Neuronal stem cell (in vitro differentiated cells): ENCODE results near the gene POTEB. TPM values are rescaled to one million over a fixed set of nuclear protein-coding genes. Genes with fewer than 3 reads are reported as not detected.
"Not testable (repeated sequence)": the region's sequence is repeated elsewhere in the genome, so short reads cannot be mapped to it uniquely, and the experiment has no call there.

Experiments used
- DNase-seq: peaks from one replicate; pipeline ENCODE4 v3.0.0-alpha.2; 2013; ENCODE audit warnings: low spot score
- H2AFZ ChIP-seq: one replicate; pipeline ENCODE4 v1.6.1; 2013; ENCODE audit warnings: mild to moderate bottlenecking, low read length, inconsistent platforms
- H2AK5ac ChIP-seq: 2 replicates; pipeline ENCODE4 v1.6.1; 2013; ENCODE audit warnings: low read depth, mild to moderate bottlenecking, inconsistent platforms, low read length, moderate library complexity, mixed read lengths
- H2BK120ac ChIP-seq: 2 replicates; pipeline ENCODE4 v1.6.1; 2013; ENCODE audit warnings: low read depth, mild to moderate bottlenecking, inconsistent platforms, low read length, moderate library complexity, mixed read lengths
- H2BK12ac ChIP-seq: one replicate; pipeline ENCODE4 v1.6.1; 2013; ENCODE audit warnings: low read length, inconsistent platforms
- H2BK15ac ChIP-seq: 2 replicates; pipeline ENCODE4 v1.6.1; 2013; ENCODE audit warnings: mild to moderate bottlenecking, low read length, inconsistent platforms, mixed read lengths
- H2BK5ac ChIP-seq: one replicate; pipeline ENCODE4 v1.6.1; 2013; ENCODE audit warnings: inconsistent platforms, mild to moderate bottlenecking, low read length, moderate library complexity
- H3K14ac ChIP-seq: one replicate; pipeline ENCODE4 v1.6.1; 2013; ENCODE audit warnings: low read length, inconsistent platforms
- H3K18ac ChIP-seq: 2 replicates; pipeline ENCODE4 v1.6.1; 2013; ENCODE audit warnings: low read length, inconsistent platforms
- H3K23ac ChIP-seq: 2 replicates; pipeline ENCODE4 v1.6.1; 2013; ENCODE audit warnings: low read depth, mild to moderate bottlenecking, mixed read lengths, low read length, inconsistent platforms; ENCODE audit not compliant: poor library complexity
- H3K27ac ChIP-seq: replicated peaks from 3 replicates; pipeline ENCODE4 v1.5.1; 2013; ENCODE audit warnings: low read length, inconsistent platforms
- H3K27me3 ChIP-seq, 3 experiments: 2 replicates each; pipeline ENCODE4 v1.6.1; 2013; ENCODE audit warnings: low read length in 3 of 3, mild to moderate bottlenecking in 2 of 3, inconsistent platforms in 1 of 3, low read depth in 1 of 3, mixed read lengths in 1 of 3, moderate library complexity in 1 of 3; ENCODE audit not compliant: control insufficient read depth in 3 of 3, insufficient read depth in 3 of 3
- H3K36me3 ChIP-seq, 2 donors: replicated peaks in 1 of 2; 2 replicates each; pipeline ENCODE4 v1.6.1; 2013; ENCODE audit warnings: low read length in 2 of 2; ENCODE audit not compliant: control insufficient read depth in 2 of 2, insufficient read depth in 2 of 2
- H3K4ac ChIP-seq: 2 replicates; pipeline ENCODE4 v1.6.1; 2013; ENCODE audit warnings: inconsistent platforms, mild to moderate bottlenecking, low read length, moderate library complexity
- H3K4me1 ChIP-seq, 2 donors: 1 replicate in 1 of 2; 2 replicates in 1 of 2; pipeline ENCODE4 v1.6.1; 2013; ENCODE audit warnings: low read length in 2 of 2, low read depth in 1 of 2; ENCODE audit not compliant: control insufficient read depth in 2 of 2, insufficient read depth in 1 of 2
- H3K4me2 ChIP-seq: one replicate; pipeline ENCODE4 v1.6.1; 2013; ENCODE audit warnings: mild to moderate bottlenecking, low read length, inconsistent platforms; ENCODE audit not compliant: insufficient read depth, poor library complexity, severe bottlenecking
- H3K4me3 ChIP-seq, 2 donors: 2 replicates each; pipeline ENCODE4 v1.5.1; 2013; ENCODE audit warnings: low read length in 2 of 2, mild to moderate bottlenecking in 2 of 2, inconsistent platforms in 1 of 2, moderate library complexity in 1 of 2
- H3K79me1 ChIP-seq: one replicate; pipeline ENCODE4 v1.6.1; 2013; ENCODE audit warnings: low read depth, mild to moderate bottlenecking, inconsistent platforms, low read length, moderate library complexity
- H3K9ac ChIP-seq: one replicate; pipeline ENCODE4 v1.6.1; 2013; ENCODE audit warnings: mild to moderate bottlenecking, low read depth, low read length, inconsistent platforms; ENCODE audit not compliant: poor library complexity
- H3K9me3 ChIP-seq, 2 donors: replicated peaks in 1 of 2; 2 replicates each; pipeline versions ENCODE3 to v1.6.1; 2013; ENCODE audit warnings: low read length in 2 of 2, mild to moderate bottlenecking in 2 of 2, inconsistent platforms in 1 of 2, low read depth in 1 of 2, mixed read lengths in 1 of 2, moderate library complexity in 1 of 2; ENCODE audit not compliant: control insufficient read depth in 2 of 2, insufficient read depth in 1 of 2
- H4K8ac ChIP-seq: one replicate; pipeline ENCODE4 v1.6.1; 2013; ENCODE audit warnings: low read depth, mild to moderate bottlenecking, inconsistent platforms, low read length, moderate library complexity
- H4K91ac ChIP-seq: one replicate; pipeline ENCODE4 v1.6.1; 2013; ENCODE audit warnings: low read length, low read depth, mild to moderate bottlenecking, inconsistent platforms; ENCODE audit not compliant: poor library complexity
- WGBS, 2 donors: extraction: QIAGEN DNeasy Blood & Tissue Kit; methylation state at CpG; one replicate each; pipeline ENCODE4 v1.1.7; 2013; ENCODE audit warnings: missing lambda C conversion rate in 2 of 2, mixed read lengths in 1 of 2; ENCODE audit not compliant: insufficient read length in 2 of 2, insufficient replicate concordance in 1 of 2; ENCODE audit errors: extremely low coverage in 2 of 2; 5-methylcytosine and 5-hydroxymethylcytosine counted together
- polyA plus RNA-seq, 2 experiments: library from polyadenylated mRNA; stranded (reverse); fragments of 200-250 nt; gene quantifications; one replicate each; pipeline ENCODE4 v1.2.3, GENCODE V29; 2013

Gene POTEB
- not detected for polyA plus RNA-seq (2013, experiment 1 of 2)
- not detected for polyA plus RNA-seq (2013, experiment 2 of 2)

- H3K4me3 ChIP-seq, H2BK15ac ChIP-seq, H4K91ac ChIP-seq, H3K27me3 ChIP-seq, H3K4me1 ChIP-seq, H3K27ac ChIP-seq, H3K4ac ChIP-seq, H3K36me3 ChIP-seq, DNase-seq, H2AK5ac ChIP-seq, H3K79me1 ChIP-seq, H3K9ac ChIP-seq, H2BK12ac ChIP-seq, H3K18ac ChIP-seq, H3K23ac ChIP-seq, H2AFZ ChIP-seq, H3K14ac ChIP-seq, H2BK120ac ChIP-seq, H3K9me3 ChIP-seq, H3K4me2 ChIP-seq, H4K8ac ChIP-seq, H2BK5ac ChIP-seq: not testable (repeated sequence)
- WGBS, 2 donors = no CpG with 5 or more reads among the region's 36 CpGs
These were observed at the start of gene POTEB for GRCh38 chr15:21877635-21878034. TSS of gene POTEB (minus strand) at chr15:21877735. CDS start at chr15:21877246, 489 bp downstream.

- H2AK5ac ChIP-seq, H3K4me1 ChIP-seq, H3K4ac ChIP-seq, H2AFZ ChIP-seq, H3K4me2 ChIP-seq, H3K23ac ChIP-seq, H2BK120ac ChIP-seq, H3K27me3 ChIP-seq, H2BK15ac ChIP-seq, H3K27ac ChIP-seq, H2BK12ac ChIP-seq, H3K9ac ChIP-seq, H2BK5ac ChIP-seq, DNase-seq, H3K14ac ChIP-seq, H3K79me1 ChIP-seq, H3K18ac ChIP-seq, H4K8ac ChIP-seq, H4K91ac ChIP-seq, H3K9me3 ChIP-seq, H3K4me3 ChIP-seq, H3K36me3 ChIP-seq: not testable (repeated sequence)
- no CpG with 5 or more reads among the region's 6 CpGs for WGBS, 2 donors
These were observed 13.4 kb upstream of the POTEB start for GRCh38 chr15:21890955-21891354.

- WGBS, 2 donors = no CpG with 5 or more reads among the region's 47 CpGs
- not testable (repeated sequence) for H2BK5ac ChIP-seq, H3K9me3 ChIP-seq, H2AFZ ChIP-seq, H3K4me2 ChIP-seq, H3K27ac ChIP-seq, H3K9ac ChIP-seq, H3K23ac ChIP-seq, H2BK12ac ChIP-seq, DNase-seq, H3K27me3 ChIP-seq, H4K91ac ChIP-seq, H2BK15ac ChIP-seq, H4K8ac ChIP-seq, H3K4ac ChIP-seq, H2AK5ac ChIP-seq, H3K18ac ChIP-seq, H3K4me3 ChIP-seq, H3K14ac ChIP-seq, H2BK120ac ChIP-seq, H3K36me3 ChIP-seq, H3K4me1 ChIP-seq, H3K79me1 ChIP-seq
These were observed 12.0 kb upstream of the POTEB start for GRCh38 chr15:21889542-21889941.

GRCh38 chr15:21838831-21839230 lies 38.7 kb downstream of the POTEB start:
- H3K27me3 ChIP-seq, DNase-seq, H4K91ac ChIP-seq, H3K4me3 ChIP-seq, H2AK5ac ChIP-seq, H3K23ac ChIP-seq, H3K27ac ChIP-seq, H2BK15ac ChIP-seq, H3K79me1 ChIP-seq, H3K36me3 ChIP-seq, H3K18ac ChIP-seq, H4K8ac ChIP-seq, H2BK5ac ChIP-seq, H3K9me3 ChIP-seq, H3K4ac ChIP-seq, H3K14ac ChIP-seq, H2BK12ac ChIP-seq, H2AFZ ChIP-seq, H2BK120ac ChIP-seq, H3K4me2 ChIP-seq, H3K4me1 ChIP-seq, H3K9ac ChIP-seq: not testable (repeated sequence)
- WGBS, 2 donors = no CpG with 5 or more reads among the region's 1 CpG
